Uterus (tissue), 4 donors: ENCODE data around the gene TTC6. TPM values are rescaled to one million over a fixed set of nuclear protein-coding genes. Genes with fewer than 3 reads are reported as not detected.

Experiments
- DNase-seq, 2 donors: peaks; one replicate each; pipeline ENCODE4 v3.0.0-alpha.2; 2019 to 2020
- H3K27ac ChIP-seq, 2 donors: fragments of 200-600 bp; sonication (generic); 1 replicate in 1 of 2; 2 replicates in 1 of 2; pipeline ENCODE4 v1.5.1; 2016 to 2018
- H3K27me3 ChIP-seq, 2 donors: fragments of 200-600 bp; sonication (generic); one replicate each; pipeline ENCODE4 v1.5.1; 2018 to 2019; ENCODE audit warnings: control low read depth in 1 of 2
- H3K36me3 ChIP-seq, 2 donors: fragments of 200-600 bp; sonication (generic); one replicate each; pipeline ENCODE4 v1.5.1; 2019; ENCODE audit warnings: control low read depth in 1 of 2
- H3K4me1 ChIP-seq, 2 donors: fragments of 200-600 bp; sonication (generic); one replicate each; pipeline ENCODE4 v1.5.1; 2018 to 2019; ENCODE audit warnings: control low read depth in 1 of 2
- H3K4me3 ChIP-seq, 2 donors: fragments of 200-600 bp; sonication (generic); 1 replicate in 1 of 2; 2 replicates in 1 of 2; pipeline ENCODE4 v1.5.1; 2018 to 2019; ENCODE audit warnings: mild to moderate bottlenecking in 1 of 2
- H3K9me3 ChIP-seq, 2 donors: fragments of 200-600 bp; sonication (generic); one replicate each; pipeline ENCODE4 v1.5.1; 2019; ENCODE audit warnings: control low read depth in 1 of 2
- POLR2A ChIP-seq, 2 donors: fragments of 450-650 bp; IDR thresholded peaks; one replicate each; pipeline ENCODE4 v1.6.1; 2016; ENCODE audit warnings: antibody characterized with exemption in 2 of 2, mild to moderate bottlenecking in 1 of 2, moderate library complexity in 1 of 2
- intact Hi-C: fragments of 100-400 bp; cut with DNase I; formaldehyde crosslinking; loops from one replicate; pipeline ENCODE4 v1.15.1; 2023; ENCODE audit warnings: low total_unique reads
- total RNA-seq, 4 donors: library from RNA; depleted of rRNA in 3 of 4; stranded (reverse); fragments of >200 nt in 3 of 4; gene quantifications; one replicate each; pipeline versions ENCODE4 v1.1.0 to v1.2.4, GENCODE V29; 2014 to 2023
- TF ChIP-seq, protein P1 (sequence below), 4 experiments: fragments of 200-600 bp in 2 of 4; fragments of 450-650 bp in 2 of 4; sonication (generic) in 2 of 4; IDR thresholded peaks; one replicate each; pipeline ENCODE4 v1.5.1; 2016 to 2019; ENCODE audit warnings: antibody characterized with exemption in 4 of 4, mild to moderate bottlenecking in 2 of 4, moderate library complexity in 1 of 4
- donor health status: DM: yes; HTN: yes; CAD: no.

TTC6 gene
- total RNA-seq, 4 donors from 2014 or later = 0.07 TPM; not detected in 3

DNA sequence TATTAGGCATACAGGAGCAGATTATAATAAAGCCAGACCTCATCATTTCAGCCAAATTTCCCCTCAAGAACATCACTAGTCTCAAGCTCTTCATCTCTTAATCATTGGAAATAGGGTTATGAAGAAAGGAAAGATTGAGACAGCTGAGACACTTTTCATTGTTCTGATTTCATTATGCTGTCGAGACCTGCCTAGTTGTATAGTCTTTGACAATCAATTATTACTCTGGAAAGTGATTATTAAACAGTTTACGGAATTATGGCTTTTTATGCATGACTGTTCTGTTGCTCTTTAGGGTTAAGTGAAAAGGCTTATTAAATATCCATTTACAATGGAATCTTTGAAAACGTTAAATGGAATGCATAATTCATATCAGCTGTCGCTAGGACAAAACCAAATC is 48.3 kb downstream of the TTC6 start:
- Histone ChIP-seq H3K27me3 (no peaks in the 10 kb centered on the region), H3K27ac (no peak overlapping the region), H3K4me1 (no peaks in the 10 kb centered on the region), H3K4me3 (no peak overlapping the region), H3K36me3 (no peaks in the 10 kb centered on the region), H3K9me3 (no peaks in the 10 kb centered on the region)
- TF ChIP-seq, protein P1, sequence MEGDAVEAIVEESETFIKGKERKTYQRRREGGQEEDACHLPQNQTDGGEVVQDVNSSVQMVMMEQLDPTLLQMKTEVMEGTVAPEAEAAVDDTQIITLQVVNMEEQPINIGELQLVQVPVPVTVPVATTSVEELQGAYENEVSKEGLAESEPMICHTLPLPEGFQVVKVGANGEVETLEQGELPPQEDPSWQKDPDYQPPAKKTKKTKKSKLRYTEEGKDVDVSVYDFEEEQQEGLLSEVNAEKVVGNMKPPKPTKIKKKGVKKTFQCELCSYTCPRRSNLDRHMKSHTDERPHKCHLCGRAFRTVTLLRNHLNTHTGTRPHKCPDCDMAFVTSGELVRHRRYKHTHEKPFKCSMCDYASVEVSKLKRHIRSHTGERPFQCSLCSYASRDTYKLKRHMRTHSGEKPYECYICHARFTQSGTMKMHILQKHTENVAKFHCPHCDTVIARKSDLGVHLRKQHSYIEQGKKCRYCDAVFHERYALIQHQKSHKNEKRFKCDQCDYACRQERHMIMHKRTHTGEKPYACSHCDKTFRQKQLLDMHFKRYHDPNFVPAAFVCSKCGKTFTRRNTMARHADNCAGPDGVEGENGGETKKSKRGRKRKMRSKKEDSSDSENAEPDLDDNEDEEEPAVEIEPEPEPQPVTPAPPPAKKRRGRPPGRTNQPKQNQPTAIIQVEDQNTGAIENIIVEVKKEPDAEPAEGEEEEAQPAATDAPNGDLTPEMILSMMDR (IDR thresholded peaks at IDR 0.05) = no peak
- TF ChIP-seq POLR2A (IDR thresholded peaks at IDR 0.05) = no peak
- DNase-seq = no peak
- intact Hi-C loops = no loop called here

Other genes starting within 250 kb of the TTC6 start
- gene FOXA1, start 380 bp upstream of the TTC6 start, total RNA-seq = not detected